Measurements from ENCODE around the gene SREK1.
A peak's percentile ranks its signal among the peaks of the same experiment; 100 is the strongest.

Gene SREK1

GRCh38 chr5:66164044-66164790, 20.1 kb downstream of the SREK1 start:
- no peak for DNase-seq

GRCh38 chr5:66168226-66168625, 24.1 kb downstream of the SREK1 start:
- DNase-seq = no peak

GRCh38 chr5:66169534-66169933, 25.4 kb downstream of the SREK1 start:
- DNase-seq = no peak

- DNase-seq = no peak
Observed at GRCh38 chr5:66170195-66170919, 26.3 kb downstream of the SREK1 start.

- DNase-seq = peak in 1 of 2 experiments; percentile 47
Observed at GRCh38 chr5:66171349-66172344, 27.5 kb downstream of the SREK1 start.

GRCh38 chr5:66174338-66174737, 30.2 kb downstream of the SREK1 start:
- DNase-seq = peak in 1 of 2 experiments; percentile 12

GRCh38 chr5:66178799-66179198, 34.7 kb downstream of the SREK1 start:
- DNase-seq = no peak

- DNase-seq = no peak
Observed at GRCh38 chr5:66179297-66180051, 35.4 kb downstream of the SREK1 start.

GRCh38 chr5:66180282-66181155, 36.4 kb downstream of the SREK1 start:
- DNase-seq = no peak

GRCh38 chr5:66186108-66186507, 42.0 kb downstream of the SREK1 start:
- no peak for DNase-seq

- DNase-seq = no peak
Observed at GRCh38 chr5:66193419-66193818, 49.3 kb downstream of the SREK1 start.

GRCh38 chr5:66197764-66198405, 53.8 kb downstream of the SREK1 start:
- no peak for DNase-seq

GRCh38 chr5:66198837-66199236, 54.7 kb downstream of the SREK1 start:
- DNase-seq = no peak

GRCh38 chr5:66203531-66203930, 59.4 kb downstream of the SREK1 start:
- DNase-seq = no peak

GRCh38 chr5:66206465-66206864, 62.4 kb downstream of the SREK1 start:
- no peak for DNase-seq

GRCh38 chr5:66207800-66208561, 63.9 kb downstream of the SREK1 start:
- no peak for DNase-seq

GRCh38 chr5:66209350-66209749, 65.2 kb downstream of the SREK1 start:
- no peak for DNase-seq

- no peak for DNase-seq
Observed at GRCh38 chr5:66209794-66210193, 65.7 kb downstream of the SREK1 start.

- DNase-seq = no peak
Observed at GRCh38 chr5:66213533-66213932, 69.4 kb downstream of the SREK1 start.

- DNase-seq = no peak
Observed at GRCh38 chr5:66222455-66222854, 78.4 kb downstream of the SREK1 start.
